DMS 273 (cell line): ENCODE measurements around the gene PHC2.

Source experiments
- DNase-seq: peaks from one replicate; lab custom pipeline; 2025; ENCODE audit not compliant: unreplicated experiment; lab: John Stamatoyannopoulos, UW

Gene PHC2

GRCh38 chr1:33424610-33425009, 6.3 kb downstream of the PHC2 start:
- DNase-seq = no peak

GRCh38 chr1:33424205-33424604, 6.7 kb downstream of the PHC2 start:
- DNase-seq = peak; percentile 18

GRCh38 chr1:33420870-33421775, 9.8 kb downstream of the PHC2 start:
- DNase-seq = no peak

GRCh38 chr1:33418811-33419210, 12.1 kb downstream of the PHC2 start:
- no peak for DNase-seq

- no peak for DNase-seq
Measured at GRCh38 chr1:33414879-33415278, 16.0 kb downstream of the PHC2 start.

GRCh38 chr1:33410091-33410701, 20.7 kb downstream of the PHC2 start:
- DNase-seq = peak; percentile 19

GRCh38 chr1:33408093-33408436, 22.8 kb downstream of the PHC2 start:
- no peak for DNase-seq

GRCh38 chr1:33407352-33408092, 23.4 kb downstream of the PHC2 start:
- DNase-seq = no peak

- DNase-seq = no peak
Measured at GRCh38 chr1:33402206-33402605, 28.7 kb downstream of the PHC2 start.

- DNase-seq = no peak
Measured at GRCh38 chr1:33401471-33401870, 29.4 kb downstream of the PHC2 start.

- no peak for DNase-seq
Measured at GRCh38 chr1:33400153-33400911, 30.6 kb downstream of the PHC2 start.

GRCh38 chr1:33399375-33399774, 31.5 kb downstream of the PHC2 start:
- DNase-seq = no peak

GRCh38 chr1:33397994-33398393, 32.9 kb downstream of the PHC2 start:
- peak; percentile 36 for DNase-seq

GRCh38 chr1:33397125-33397506, 33.8 kb downstream of the PHC2 start:
- DNase-seq = no peak

- no peak for DNase-seq
Measured at GRCh38 chr1:33396188-33397124, 34.4 kb downstream of the PHC2 start.

- DNase-seq = no peak
Measured at GRCh38 chr1:33394770-33395169, 36.1 kb downstream of the PHC2 start.

GRCh38 chr1:33393991-33394390, 36.9 kb downstream of the PHC2 start:
- DNase-seq = no peak

- DNase-seq = no peak
Measured at GRCh38 chr1:33393524-33393923, 37.4 kb downstream of the PHC2 start.

- peak; percentile 48 for DNase-seq
Measured at GRCh38 chr1:33392639-33393038, 38.3 kb downstream of the PHC2 start.

GRCh38 chr1:33392206-33392605, 38.7 kb downstream of the PHC2 start:
- DNase-seq = no peak
